Esophagus muscularis mucosa (tissue), 3 donors: Measurements from ENCODE around the gene LYPD4.

Experiments used
- CTCF ChIP-seq, 3 experiments: fragments of 200-600 bp in 2 of 3; fragments of 450-650 bp in 1 of 3; sonication (generic) in 2 of 3; IDR thresholded peaks; one replicate each; pipeline ENCODE4 v1.5.1; 2017 to 2019; ENCODE audit warnings: antibody characterized with exemption in 3 of 3, mild to moderate bottlenecking in 2 of 3, moderate library complexity in 1 of 3
- EP300 ChIP-seq: sonication (generic); formaldehyde crosslinking; IDR thresholded peaks from one replicate; pipeline ENCODE4 v1.6.1; 2017; ENCODE audit warnings: antibody characterized with exemption

GRCh38 chr19:41793414-41793727 lies 51.1 kb downstream of the LYPD4 start:
- no peak for TF ChIP-seq EP300
- TF ChIP-seq CTCF (IDR thresholded peaks at IDR 0.05): no peak
